HEK293T (cell line): ENCODE measurements around the gene NPIPB8.
"Not testable (repeated sequence)": the region's sequence is repeated elsewhere in the genome, so short reads cannot be mapped to it uniquely, and the experiment has no call there.

Source experiments
- ARNT ChIP-seq: fragments of 450-650 bp; IDR thresholded peaks from 2 replicates; pipeline ENCODE4 v1.6.1; 2017; ENCODE audit warnings: mild to moderate bottlenecking
- BHLHE40 ChIP-seq: fragments of 450-650 bp; IDR thresholded peaks from 2 replicates; pipeline ENCODE4 v1.6.1; 2016; ENCODE audit warnings: mild to moderate bottlenecking, moderate library complexity, borderline replicate concordance
- CTBP1 ChIP-seq: fragments of 450-650 bp; IDR thresholded peaks from 2 replicates; pipeline ENCODE4 v1.6.1; 2016; ENCODE audit warnings: borderline replicate concordance
- ELF4 ChIP-seq: fragments of 450-650 bp; IDR thresholded peaks from 2 replicates; pipeline ENCODE4 v1.6.1; 2017; ENCODE audit warnings: antibody characterized with exemption
- FOXA1 ChIP-seq: fragments of 450-650 bp; IDR thresholded peaks from 2 replicates; pipeline ENCODE4 v1.6.1; 2016; ENCODE audit warnings: mild to moderate bottlenecking
- FOXM1 ChIP-seq: fragments of 450-650 bp; IDR thresholded peaks from 2 replicates; pipeline ENCODE4 v1.6.1; 2017; ENCODE audit warnings: mild to moderate bottlenecking, borderline replicate concordance
- HDGF ChIP-seq: fragments of 450-650 bp; IDR thresholded peaks from 2 replicates; pipeline ENCODE4 v1.6.1; 2017; ENCODE audit warnings: antibody characterized with exemption, borderline replicate concordance
- LEF1 ChIP-seq: fragments of 450-650 bp; IDR thresholded peaks from 2 replicates; pipeline ENCODE4 v1.6.1; 2017; ENCODE audit warnings: mild to moderate bottlenecking, borderline replicate concordance
- NFRKB ChIP-seq: fragments of 450-650 bp; IDR thresholded peaks from 2 replicates; pipeline ENCODE4 v1.6.1; 2016; ENCODE audit warnings: mild to moderate bottlenecking, moderate library complexity
- PKNOX1 ChIP-seq: fragments of 450-650 bp; IDR thresholded peaks from 2 replicates; pipeline ENCODE4 v1.6.1; 2016
- SP1 ChIP-seq: fragments of 450-650 bp; IDR thresholded peaks from 2 replicates; pipeline ENCODE4 v1.6.1; 2017
- SUZ12 ChIP-seq: fragments of 450-650 bp; IDR thresholded peaks from 2 replicates; pipeline ENCODE4 v1.6.1; 2016; ENCODE audit warnings: mild to moderate bottlenecking
- TARDBP ChIP-seq: fragments of 450-650 bp; IDR thresholded peaks from 2 replicates; pipeline ENCODE4 v1.6.1; 2016
- ZNF384 ChIP-seq: fragments of 450-650 bp; IDR thresholded peaks from 2 replicates; pipeline ENCODE4 v1.6.1; 2016

- TF ChIP-seq CTBP1, SUZ12, ELF4, FOXA1, PKNOX1, BHLHE40, FOXM1, TARDBP, NFRKB, SP1, ZNF384, HDGF, LEF1, ARNT: not testable (repeated sequence)
Observed at GRCh38 chr16:28614561-28614960, 23.3 kb upstream of the NPIPB8 start.
